ENCODE data around the gene SH3GL1.

- TF ChIP-seq CTCF (IDR thresholded peaks at IDR 0.05) (no peak), POLR2A (IDR thresholded peaks at IDR 0.05; ENCODE audit: low read depth) (no peak), POLR2AphosphoS5 (IDR thresholded peaks at IDR 0.05) (no peak), EP300 (IDR thresholded peaks at IDR 0.05) (no peak)
These were observed 29.4 kb upstream of the SH3GL1 start for GRCh38 chr19:4429771-4430171.
